A549 treated with RU486 at 1 μM for 4 hours (cell line): ENCODE data around the gene CLEC18B. TPM values are rescaled to one million over a fixed set of nuclear protein-coding genes. Genes with fewer than 3 reads are reported as not detected.

Experiments
- total RNA-seq: library from RNA; stranded (reverse); fragments of 200-300 nt; extraction: Qiagen RNA extraction; gene quantifications from 5 replicates; pipeline ENCODE4 v1.2.3, GENCODE V29; 2022; ENCODE audit warnings: low read depth

Gene CLEC18B
- 0.09 to 0.31 TPM (median 0.11 TPM) in 5 replicates for total RNA-seq

GRCh38 chr16:74420612-74421481 is at the start of gene CLEC18B:
TSS of gene CLEC18B (minus strand) at chr16:74421478. CDS start at chr16:74421270, 208 bp downstream.

Other genes starting within 250 kb of the CLEC18B start
- gene PSMD7, start 124.7 kb downstream of the CLEC18B start, total RNA-seq: 129 to 183 TPM (median 143 TPM) in 5 replicates
- 0.61 TPM in 1 of 5 replicates, not detected in the others for gene NPIPB15, start 45.2 kb downstream of the CLEC18B start, total RNA-seq
- 44.0 to 50.4 TPM (median 48.2 TPM) in 5 replicates for gene GLG1, start 185.6 kb upstream of the CLEC18B start, total RNA-seq
- gene RFWD3, start 245.4 kb upstream of the CLEC18B start, total RNA-seq: 32.2 to 43.7 TPM (median 40.3 TPM) in 5 replicates